Adipocyte (in vitro differentiated cells): ENCODE measurements around the gene PDE4B.

Source experiments
- DNase-seq: peaks from one replicate; pipeline ENCODE4 v3.0.0-alpha.2; 2015; ENCODE audit warnings: low read depth
- H3K27me3 ChIP-seq: replicated peaks from 2 replicates; pipeline ENCODE4 v1.7.0; 2013; ENCODE audit warnings: mild to moderate bottlenecking, low read length, moderate library complexity; ENCODE audit not compliant: control insufficient read depth, insufficient read depth
- H3K36me3 ChIP-seq: 2 replicates; pipeline ENCODE4 v1.7.0; 2013; ENCODE audit warnings: low read length, mild to moderate bottlenecking, moderate library complexity; ENCODE audit not compliant: control insufficient read depth, insufficient read depth, severe bottlenecking
- H3K4me1 ChIP-seq: 2 replicates; pipeline ENCODE4 v1.7.0; 2013; ENCODE audit warnings: mild to moderate bottlenecking, low read length, moderate library complexity; ENCODE audit not compliant: control insufficient read depth, insufficient read depth
- H3K4me3 ChIP-seq: 2 replicates; pipeline ENCODE4 v1.7.0; 2013; ENCODE audit warnings: mild to moderate bottlenecking, low read length, moderate library complexity
- H3K9ac ChIP-seq: 2 replicates; pipeline ENCODE4 v1.7.0; 2013; ENCODE audit warnings: mild to moderate bottlenecking, low read length, moderate library complexity
- H3K9me3 ChIP-seq: 2 replicates; pipeline ENCODE4 v1.7.0; 2013; ENCODE audit warnings: mild to moderate bottlenecking, low read length, moderate library complexity; ENCODE audit not compliant: control insufficient read depth

The PDE4B gene

GRCh38 chr1:66348776-66349175, 556.1 kb downstream of the PDE4B start:
- peaks cover 5% of the 10 kb centered on the region for H3K4me1 ChIP-seq
- no peak overlapping the region for H3K9ac ChIP-seq
- H3K4me3 ChIP-seq: no peak overlapping the region
- H3K9me3 ChIP-seq: no peaks in the 10 kb centered on the region
- H3K36me3 ChIP-seq: no peaks in the 10 kb centered on the region
- DNase-seq: no peak
- no peaks in the 10 kb centered on the region for H3K27me3 ChIP-seq

GRCh38 chr1:66349242-66349641, 556.5 kb downstream of the PDE4B start:
- Histone ChIP-seq H3K4me3 (no peak overlapping the region), H3K36me3 (no peaks in the 10 kb centered on the region), H3K9ac (no peak overlapping the region), H3K27me3 (no peaks in the 10 kb centered on the region), H3K4me1 (peaks cover 5% of the 10 kb centered on the region), H3K9me3 (no peaks in the 10 kb centered on the region)
- DNase-seq: peak; percentile 20

- Histone ChIP-seq H3K9ac (no peak overlapping the region), H3K27me3 (no peaks in the 10 kb centered on the region), H3K9me3 (no peaks in the 10 kb centered on the region), H3K4me1 (peaks cover 13% of the 10 kb centered on the region), H3K4me3 (no peak overlapping the region), H3K36me3 (no peaks in the 10 kb centered on the region)
- DNase-seq: peak; percentile 44
Measured at GRCh38 chr1:66350001-66350547, 557.4 kb downstream of the PDE4B start.

GRCh38 chr1:66351478-66351877, 558.8 kb downstream of the PDE4B start:
- H3K4me3 ChIP-seq: no peak overlapping the region
- H3K9ac ChIP-seq: no peak overlapping the region
- peak; percentile 65 for DNase-seq
- H3K27me3 ChIP-seq: no peaks in the 10 kb centered on the region
- peaks cover 13% of the 10 kb centered on the region for H3K4me1 ChIP-seq
- H3K9me3 ChIP-seq: no peaks in the 10 kb centered on the region
- H3K36me3 ChIP-seq: no peaks in the 10 kb centered on the region

- no peak overlapping the region for H3K4me3 ChIP-seq
- H3K4me1 ChIP-seq: peaks cover 13% of the 10 kb centered on the region
Measured at GRCh38 chr1:66351913-66352312, 559.2 kb downstream of the PDE4B start.

GRCh38 chr1:66352792-66353191, 560.1 kb downstream of the PDE4B start:
- H3K4me3 ChIP-seq: no peak overlapping the region
- DNase-seq: peak; percentile 24
- no peaks in the 10 kb centered on the region for H3K36me3 ChIP-seq
- no peak overlapping the region for H3K9ac ChIP-seq
- H3K9me3 ChIP-seq: no peaks in the 10 kb centered on the region
- H3K27me3 ChIP-seq: no peaks in the 10 kb centered on the region
- peaks cover 13% of the 10 kb centered on the region for H3K4me1 ChIP-seq

More at GRCh38 chr1:66351913-66352312, 559.2 kb downstream of the PDE4B start:
- Histone ChIP-seq H3K9me3 (no peaks in the 10 kb centered on the region), H3K9ac (no peak overlapping the region), H3K36me3 (no peaks in the 10 kb centered on the region), H3K27me3 (no peaks in the 10 kb centered on the region)
- DNase-seq: no peak

- no peak for DNase-seq
- Histone ChIP-seq H3K4me3 (no peak overlapping the region), H3K36me3 (no peaks in the 10 kb centered on the region), H3K4me1 (peaks cover 13% of the 10 kb centered on the region), H3K9me3 (no peaks in the 10 kb centered on the region), H3K9ac (no peak overlapping the region), H3K27me3 (no peaks in the 10 kb centered on the region)
Measured at GRCh38 chr1:66353257-66353656, 560.6 kb downstream of the PDE4B start.

- peak overlapping the region; percentile 49 for H3K4me3 ChIP-seq
Measured at GRCh38 chr1:66354311-66355201, 561.9 kb downstream of the PDE4B start.

GRCh38 chr1:66355756-66356155, 563.1 kb downstream of the PDE4B start:
- Histone ChIP-seq H3K4me1 (peaks cover 16% of the 10 kb centered on the region), H3K27me3 (no peaks in the 10 kb centered on the region), H3K4me3 (no peak overlapping the region), H3K36me3 (no peaks in the 10 kb centered on the region), H3K9me3 (no peaks in the 10 kb centered on the region), H3K9ac (no peak overlapping the region)
- no peak for DNase-seq

More at GRCh38 chr1:66354311-66355201, 561.9 kb downstream of the PDE4B start:
- no peaks in the 10 kb centered on the region for H3K27me3 ChIP-seq
- H3K36me3 ChIP-seq: no peaks in the 10 kb centered on the region
- H3K4me1 ChIP-seq: peaks cover 13% of the 10 kb centered on the region
- peak; percentile 79 for DNase-seq
- H3K9ac ChIP-seq: peak overlapping the region; percentile 5
- H3K9me3 ChIP-seq: no peaks in the 10 kb centered on the region

GRCh38 chr1:66356605-66357004, 563.9 kb downstream of the PDE4B start:
- Histone ChIP-seq H3K36me3 (no peaks in the 10 kb centered on the region), H3K4me1 (peaks cover 16% of the 10 kb centered on the region), H3K9me3 (no peaks in the 10 kb centered on the region), H3K9ac (no peak overlapping the region), H3K4me3 (no peak overlapping the region), H3K27me3 (no peaks in the 10 kb centered on the region)
- DNase-seq: no peak

GRCh38 chr1:66357021-66357420, 564.3 kb downstream of the PDE4B start:
- H3K4me1 ChIP-seq: peaks cover 16% of the 10 kb centered on the region
- H3K4me3 ChIP-seq: no peak overlapping the region
- H3K36me3 ChIP-seq: no peaks in the 10 kb centered on the region
- no peaks in the 10 kb centered on the region for H3K9me3 ChIP-seq
- no peak for DNase-seq
- H3K9ac ChIP-seq: no peak overlapping the region
- H3K27me3 ChIP-seq: no peaks in the 10 kb centered on the region
